BE2C (cell line): Measurements from ENCODE around the gene CKS1B.

ENCODE experiments used
- DNase-seq: peaks from one replicate; pipeline ENCODE4 v3.0.0-alpha.2; 2020
- H3K27me3 ChIP-seq: fragments of 250-450 bp; sonication (Bioruptor Pico); 2 replicates; pipeline ENCODE4 v1.5.1; 2020; ENCODE audit warnings: mild to moderate bottlenecking
- H3K36me3 ChIP-seq: fragments of 250-450 bp; sonication (Bioruptor Pico); 2 replicates; pipeline ENCODE4 v1.5.1; 2020; ENCODE audit warnings: mild to moderate bottlenecking
- H3K4me1 ChIP-seq: fragments of 250-450 bp; sonication (Bioruptor Pico); 2 replicates; pipeline ENCODE4 v1.5.1; 2020
- H3K4me3 ChIP-seq: 2 replicates; pipeline ENCODE4 v1.5.1; 2011; ENCODE audit warnings: low read depth, low read length
- H3K9me3 ChIP-seq: fragments of 250-450 bp; sonication (Bioruptor Pico); 2 replicates; pipeline ENCODE4 v1.5.1; 2020
- TF ChIP-seq, protein P1 (sequence below): IDR thresholded peaks from 2 replicates; pipeline ENCODE4 v1.5.1; 2012; ENCODE audit warnings: mild to moderate bottlenecking, low read depth, low read length

The CKS1B gene

DNA sequence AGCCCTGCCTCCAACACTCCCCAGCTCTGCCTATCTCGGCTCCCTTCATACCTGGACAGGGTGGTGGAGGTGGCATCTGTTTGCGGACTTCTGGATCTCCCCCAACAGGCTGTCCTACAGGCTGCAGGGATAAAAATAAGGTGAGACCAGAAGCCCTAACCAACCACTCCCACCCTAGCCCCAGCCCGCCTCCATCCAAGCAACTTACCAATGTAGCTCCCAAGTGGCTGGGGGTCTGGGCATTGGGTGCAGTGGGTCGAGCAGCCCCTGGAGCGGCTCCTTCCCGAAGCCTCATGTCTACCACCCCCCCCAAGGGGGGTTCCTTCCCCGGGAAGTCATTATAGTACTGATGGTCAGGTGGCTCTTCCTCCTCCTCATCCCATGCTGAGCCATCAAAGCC lies 8.4 kb upstream of the CKS1B start:
- TF ChIP-seq, protein P1, sequence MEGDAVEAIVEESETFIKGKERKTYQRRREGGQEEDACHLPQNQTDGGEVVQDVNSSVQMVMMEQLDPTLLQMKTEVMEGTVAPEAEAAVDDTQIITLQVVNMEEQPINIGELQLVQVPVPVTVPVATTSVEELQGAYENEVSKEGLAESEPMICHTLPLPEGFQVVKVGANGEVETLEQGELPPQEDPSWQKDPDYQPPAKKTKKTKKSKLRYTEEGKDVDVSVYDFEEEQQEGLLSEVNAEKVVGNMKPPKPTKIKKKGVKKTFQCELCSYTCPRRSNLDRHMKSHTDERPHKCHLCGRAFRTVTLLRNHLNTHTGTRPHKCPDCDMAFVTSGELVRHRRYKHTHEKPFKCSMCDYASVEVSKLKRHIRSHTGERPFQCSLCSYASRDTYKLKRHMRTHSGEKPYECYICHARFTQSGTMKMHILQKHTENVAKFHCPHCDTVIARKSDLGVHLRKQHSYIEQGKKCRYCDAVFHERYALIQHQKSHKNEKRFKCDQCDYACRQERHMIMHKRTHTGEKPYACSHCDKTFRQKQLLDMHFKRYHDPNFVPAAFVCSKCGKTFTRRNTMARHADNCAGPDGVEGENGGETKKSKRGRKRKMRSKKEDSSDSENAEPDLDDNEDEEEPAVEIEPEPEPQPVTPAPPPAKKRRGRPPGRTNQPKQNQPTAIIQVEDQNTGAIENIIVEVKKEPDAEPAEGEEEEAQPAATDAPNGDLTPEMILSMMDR, result no peak
- peaks cover 40% of the 10 kb centered on the region for H3K36me3 ChIP-seq

DNA sequence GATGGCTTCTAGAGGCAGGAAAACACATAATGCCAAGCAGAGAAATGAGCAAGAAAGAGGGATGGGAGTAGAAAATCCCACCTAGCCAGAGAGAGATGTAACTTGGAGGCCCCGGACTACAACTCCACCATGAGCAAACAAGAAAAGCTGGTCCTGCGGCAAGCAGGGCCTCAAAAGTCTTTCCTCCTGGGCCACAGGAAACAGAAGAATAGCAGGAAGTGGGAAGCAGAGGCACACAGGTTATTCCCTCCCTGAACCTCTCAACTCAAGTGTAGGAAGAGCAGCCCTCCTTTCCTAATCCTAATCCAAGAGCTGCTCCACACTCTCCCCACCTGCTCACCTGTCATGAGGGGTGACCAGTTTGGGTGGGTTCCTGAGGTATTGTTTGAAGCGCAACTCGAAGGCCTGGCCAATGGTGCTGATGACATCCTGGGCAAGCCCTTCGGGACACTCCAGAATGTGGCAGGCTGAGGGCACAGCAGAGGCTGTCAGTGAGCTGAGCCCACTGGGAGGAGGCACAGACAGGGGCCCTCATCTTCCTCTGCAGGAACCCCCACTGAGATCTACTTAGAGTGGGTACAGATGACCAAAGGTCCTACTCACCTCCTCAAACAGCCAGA lies 7.0 kb upstream of the CKS1B start:
- peaks cover 19% of the 10 kb centered on the region for H3K4me1 ChIP-seq
- no peaks in the 10 kb centered on the region for H3K9me3 ChIP-seq
- TF ChIP-seq, protein P1, result no peak
- H3K27me3 ChIP-seq, result no peaks in the 10 kb centered on the region
- H3K36me3 ChIP-seq, result peaks cover 40% of the 10 kb centered on the region
- DNase-seq, result no peak
- H3K4me3 ChIP-seq, result no peak overlapping the region

More for the DNA sequence above, 8.4 kb upstream of the CKS1B start:
- no peak for DNase-seq
- peaks cover 13% of the 10 kb centered on the region for H3K4me1 ChIP-seq
- H3K4me3 ChIP-seq, result no peak overlapping the region
- no peaks in the 10 kb centered on the region for H3K9me3 ChIP-seq
- H3K27me3 ChIP-seq, result no peaks in the 10 kb centered on the region

DNA sequence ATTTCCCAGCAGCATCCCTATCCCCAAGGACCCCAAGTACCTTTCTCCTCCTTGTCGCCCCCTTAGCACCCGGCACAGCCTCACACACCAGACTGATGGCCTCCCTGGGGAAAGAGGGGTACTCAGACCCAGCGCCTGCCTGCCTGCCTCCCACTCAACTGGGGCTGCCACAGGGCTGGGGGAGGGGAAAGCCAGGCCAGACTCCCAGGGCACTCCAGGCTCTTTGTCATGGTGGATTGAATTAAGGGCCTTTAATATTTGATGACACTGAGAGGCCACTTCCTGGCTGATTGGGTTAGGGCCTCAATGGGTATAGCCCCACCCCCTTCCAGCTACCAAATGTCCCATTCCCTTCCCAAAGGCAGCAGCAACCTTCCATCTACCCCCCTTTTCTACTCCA lies 5.8 kb upstream of the CKS1B start:
- no peaks in the 10 kb centered on the region for H3K27me3 ChIP-seq
- TF ChIP-seq, protein P1, result no peak
- no peaks in the 10 kb centered on the region for H3K9me3 ChIP-seq
- peak overlapping the region; percentile 84 for H3K4me3 ChIP-seq
- peaks cover 40% of the 10 kb centered on the region for H3K36me3 ChIP-seq
- peak; percentile 80 for DNase-seq
- peaks cover 18% of the 10 kb centered on the region for H3K4me1 ChIP-seq

DNA sequence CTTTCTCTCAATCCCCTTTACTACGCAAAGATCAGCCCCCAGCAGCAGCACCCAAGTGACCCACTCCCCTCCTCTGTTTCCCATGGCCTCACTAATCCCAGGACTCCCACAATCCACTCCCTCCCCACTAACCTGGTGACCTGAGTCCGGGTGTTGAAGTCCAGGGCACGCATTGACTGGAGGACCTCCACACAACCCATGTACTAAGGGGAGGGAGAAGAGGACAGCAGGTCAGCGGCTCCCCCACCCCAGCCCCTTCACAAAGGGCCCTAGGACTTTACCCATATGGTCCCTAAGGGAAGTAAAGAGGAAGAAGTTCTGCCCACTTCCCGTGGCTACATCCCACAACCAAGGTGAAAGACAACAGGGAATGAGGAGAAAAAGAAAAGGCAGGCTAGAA lies 5.2 kb upstream of the CKS1B start:
- H3K36me3 ChIP-seq, result peaks cover 40% of the 10 kb centered on the region
- peak overlapping the region; percentile 84 for H3K4me3 ChIP-seq
- TF ChIP-seq, protein P1, result no peak

DNA sequence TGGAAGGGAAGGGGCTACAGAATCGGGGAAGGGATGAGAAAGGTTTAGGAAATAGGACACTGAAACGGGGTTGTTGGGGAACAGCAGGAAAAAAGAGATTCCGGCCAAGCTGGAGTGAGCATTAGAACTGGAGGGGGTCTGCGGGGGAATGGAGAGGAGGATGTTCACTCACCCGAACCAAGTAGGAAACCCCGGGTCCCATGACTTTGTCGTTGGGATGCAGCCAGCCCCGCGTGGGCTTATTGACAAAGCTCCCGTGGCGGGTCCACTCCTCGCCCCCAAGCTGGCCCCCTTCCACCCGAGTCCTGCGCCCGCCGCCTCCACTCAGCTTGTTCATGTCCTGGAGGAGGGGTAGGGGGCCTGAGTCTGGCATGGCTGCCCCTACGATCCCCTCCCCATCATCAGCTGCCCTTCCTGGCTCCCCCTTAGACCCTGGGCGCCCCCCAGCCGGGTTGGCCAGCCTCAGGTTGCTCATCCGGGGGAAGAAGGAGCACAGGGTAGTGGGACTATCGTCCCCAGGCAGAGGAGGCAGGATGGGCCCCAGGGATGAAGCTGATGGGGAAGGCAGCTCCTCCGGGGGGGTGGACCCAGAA lies 4.5 kb upstream of the CKS1B start:
- Histone ChIP-seq H3K4me1 (peaks cover 18% of the 10 kb centered on the region), H3K27me3 (no peaks in the 10 kb centered on the region), H3K4me3 (peak overlapping the region; percentile 84), H3K36me3 (peaks cover 36% of the 10 kb centered on the region), H3K9me3 (no peaks in the 10 kb centered on the region)
- DNase-seq, result no peak
- TF ChIP-seq, protein P1, result no peak

More for the DNA sequence above, 5.2 kb upstream of the CKS1B start:
- H3K4me1 ChIP-seq, result peaks cover 18% of the 10 kb centered on the region
- no peaks in the 10 kb centered on the region for H3K27me3 ChIP-seq
- H3K9me3 ChIP-seq, result no peaks in the 10 kb centered on the region
- DNase-seq, result no peak

DNA sequence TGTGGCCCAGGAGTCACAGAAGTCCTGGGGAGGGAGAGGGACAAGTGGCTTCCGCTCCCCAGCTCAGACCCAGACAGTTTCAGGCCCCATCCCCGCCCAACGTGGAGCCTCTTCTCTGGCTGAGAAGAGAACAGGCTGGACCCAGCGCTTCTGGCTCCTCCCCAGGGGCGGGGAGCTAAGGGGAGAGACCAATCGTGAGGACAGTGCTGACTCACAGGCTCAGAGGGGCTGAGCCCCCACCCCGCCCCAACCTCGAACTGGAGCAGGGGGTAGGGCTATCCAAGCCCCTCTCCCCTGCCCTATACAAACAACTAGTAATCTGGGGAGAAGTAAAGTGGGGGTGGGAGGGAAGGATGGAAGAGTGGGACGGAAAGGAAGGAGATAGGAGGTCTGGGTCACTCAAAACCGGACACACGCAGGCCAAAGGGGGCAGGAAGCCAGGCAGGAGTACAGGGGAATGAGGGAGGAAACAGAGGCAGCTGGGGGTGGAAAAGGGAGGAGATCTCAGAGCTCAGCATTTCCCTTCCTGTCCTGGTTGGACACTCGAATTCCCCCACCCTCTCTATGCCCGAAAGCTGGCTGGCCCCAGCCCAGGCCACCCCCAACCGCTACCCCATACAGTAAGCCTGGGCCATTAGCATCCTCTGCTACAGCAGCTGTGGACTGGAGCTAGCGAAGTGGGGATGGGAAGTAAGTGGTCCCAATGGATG lies 3.7 kb upstream of the CKS1B start, which contains the start of gene SHC1:
Gene SHC1 (minus strand): TSS at position 117 of the 710 bp plus-strand sequence. CDS start 221 bp downstream, outside the sequence.
- peaks cover 18% of the 10 kb centered on the region for H3K4me1 ChIP-seq
- peak; percentile 97 for DNase-seq

More for the DNA sequence above, 3.7 kb upstream of the CKS1B start, which contains the start of gene SHC1:
- no peaks in the 10 kb centered on the region for H3K9me3 ChIP-seq
- peak within 1 kb of the TSS; percentile 84 for H3K4me3 ChIP-seq
- TF ChIP-seq, protein P1, result no peak
- peaks cover 27% of the 10 kb centered on the region for H3K36me3 ChIP-seq
- no peaks in the 10 kb centered on the region for H3K27me3 ChIP-seq
